Stomach (tissue), 4 donors: Measurements from ENCODE around the gene ANAPC5.

ENCODE experiments used
- CTCF ChIP-seq, 7 experiments: fragments of 450-650 bp in 4 of 7; fragments of 200-600 bp in 3 of 7; sonication (generic) in 3 of 7; IDR thresholded peaks; one replicate each; pipeline ENCODE4 v1.5.1; 2016 to 2019; ENCODE audit warnings: antibody characterized with exemption in 7 of 7, control low read depth in 2 of 7, mild to moderate bottlenecking in 1 of 7
- POLR2A ChIP-seq, 4 donors: fragments of 450-650 bp; IDR thresholded peaks; one replicate each; pipeline ENCODE4 v1.6.1; 2016; ENCODE audit warnings: antibody characterized with exemption in 4 of 4, control low read depth in 2 of 4, mild to moderate bottlenecking in 1 of 4, moderate library complexity in 1 of 4

GRCh38 chr12:121318121-121318520, 34.1 kb downstream of the ANAPC5 start:
- TF ChIP-seq CTCF (IDR thresholded peaks at IDR 0.05) (no peak), POLR2A (IDR thresholded peaks at IDR 0.05) (no peak)
